NCI-H510A treated with DMSO at 0.1 percent for 48 hours (cell line): Measurements from ENCODE around the gene ARID5B.
"Not testable (repeated sequence)": the region's sequence is repeated elsewhere in the genome, so short reads cannot be mapped to it uniquely, and the experiment has no call there.

ENCODE experiments used
- DNase-seq: peaks from one replicate; lab custom pipeline; 2025; lab: John Stamatoyannopoulos, UW

The ARID5B gene

GRCh38 chr10:61964949-61965702, 63.6 kb downstream of the ARID5B start:
- DNase-seq = no peak

GRCh38 chr10:61965703-61966395, 64.3 kb downstream of the ARID5B start:
- DNase-seq = no peak

- DNase-seq = no peak
These were observed 65.8 kb downstream of the ARID5B start for GRCh38 chr10:61967298-61967697.

- DNase-seq = no peak
These were observed 68.9 kb downstream of the ARID5B start for GRCh38 chr10:61970182-61971002.

GRCh38 chr10:61971003-61971325, 69.5 kb downstream of the ARID5B start:
- DNase-seq = no peak

- DNase-seq = no peak
These were observed 71.7 kb downstream of the ARID5B start for GRCh38 chr10:61973169-61973568.

GRCh38 chr10:61973906-61974305, 72.4 kb downstream of the ARID5B start:
- no peak for DNase-seq

GRCh38 chr10:61974601-61975390, 73.3 kb downstream of the ARID5B start:
- no peak for DNase-seq

GRCh38 chr10:61975391-61975932, 74.0 kb downstream of the ARID5B start:
- DNase-seq = no peak

GRCh38 chr10:61976951-61977721, 75.6 kb downstream of the ARID5B start:
- not testable (repeated sequence) for DNase-seq

GRCh38 chr10:61978965-61979364, 77.5 kb downstream of the ARID5B start:
- DNase-seq = no peak

GRCh38 chr10:61981460-61981859, 80.0 kb downstream of the ARID5B start:
- no peak for DNase-seq

- DNase-seq = no peak
These were observed 81.8 kb downstream of the ARID5B start for GRCh38 chr10:61983255-61983654.

- DNase-seq = no peak
These were observed 83.4 kb downstream of the ARID5B start for GRCh38 chr10:61984803-61985418.

- DNase-seq = no peak
These were observed 84.2 kb downstream of the ARID5B start for GRCh38 chr10:61985715-61986114.

- no peak for DNase-seq
These were observed 84.9 kb downstream of the ARID5B start for GRCh38 chr10:61986382-61986781.

- no peak for DNase-seq
These were observed 85.4 kb downstream of the ARID5B start for GRCh38 chr10:61986788-61987492.

- DNase-seq = no peak
These were observed 86.0 kb downstream of the ARID5B start for GRCh38 chr10:61987537-61987936.

GRCh38 chr10:61987951-61988379, 86.5 kb downstream of the ARID5B start:
- no peak for DNase-seq
